Activated CD4-positive, alpha-beta T cell treated with anti-CD3 and anti-CD28 coated beads, Interleukin-2, amount 10 ng/mL, durations not matched to agents 7 days and 5 days (primary cell): ENCODE data around the gene PLK5. TPM values are rescaled to one million over a fixed set of nuclear protein-coding genes. Genes with fewer than 3 reads are reported as not detected.

Source experiments
- CTCF ChIA-PET: fragments of 350-600 bp; sonication (Branson Sonifier 250); formaldehyde crosslinking; loops from one replicate; lab custom pipeline; 2021; ENCODE audit warnings: antibody characterized with exemption; lab: Charles Lee
- POLR2A ChIA-PET: fragments of 350-600 bp; sonication (Branson Sonifier 250); formaldehyde crosslinking; loops from one replicate; lab custom pipeline; 2021; ENCODE audit warnings: antibody characterized with exemption; lab: Charles Lee
- DNase-seq: peaks from one replicate; pipeline ENCODE4 v3.0.0-alpha.2; 2020
- H3K27ac Mint-ChIP-seq: one replicate; pipeline ENCODE4 v1.8.0; 2021; ENCODE audit warnings: mild to moderate bottlenecking, moderate library complexity, mixed read lengths
- H3K27me3 Mint-ChIP-seq: one replicate; pipeline ENCODE4 v1.8.0; 2021; ENCODE audit warnings: mixed read lengths
- H3K36me3 Mint-ChIP-seq: one replicate; pipeline ENCODE4 v1.8.0; 2021; ENCODE audit warnings: low read depth, mixed read lengths
- H3K4me1 Mint-ChIP-seq: one replicate; pipeline ENCODE4 v1.8.0; 2021; ENCODE audit warnings: mixed read lengths
- H3K4me3 Mint-ChIP-seq: one replicate; pipeline ENCODE4 v1.8.0; 2021; ENCODE audit warnings: mild to moderate bottlenecking, moderate library complexity, mixed read lengths
- H3K9me3 Mint-ChIP-seq: one replicate; pipeline ENCODE4 v1.8.0; 2021; ENCODE audit warnings: mixed read lengths
- total RNA-seq, 2 experiments: library from RNA; stranded (reverse); gene quantifications; one replicate each; pipeline ENCODE4 v1.2.3, GENCODE V29; 2021

PLK5 gene
- total RNA-seq, 2 experiments from 2014 or later: not detected

DNA sequence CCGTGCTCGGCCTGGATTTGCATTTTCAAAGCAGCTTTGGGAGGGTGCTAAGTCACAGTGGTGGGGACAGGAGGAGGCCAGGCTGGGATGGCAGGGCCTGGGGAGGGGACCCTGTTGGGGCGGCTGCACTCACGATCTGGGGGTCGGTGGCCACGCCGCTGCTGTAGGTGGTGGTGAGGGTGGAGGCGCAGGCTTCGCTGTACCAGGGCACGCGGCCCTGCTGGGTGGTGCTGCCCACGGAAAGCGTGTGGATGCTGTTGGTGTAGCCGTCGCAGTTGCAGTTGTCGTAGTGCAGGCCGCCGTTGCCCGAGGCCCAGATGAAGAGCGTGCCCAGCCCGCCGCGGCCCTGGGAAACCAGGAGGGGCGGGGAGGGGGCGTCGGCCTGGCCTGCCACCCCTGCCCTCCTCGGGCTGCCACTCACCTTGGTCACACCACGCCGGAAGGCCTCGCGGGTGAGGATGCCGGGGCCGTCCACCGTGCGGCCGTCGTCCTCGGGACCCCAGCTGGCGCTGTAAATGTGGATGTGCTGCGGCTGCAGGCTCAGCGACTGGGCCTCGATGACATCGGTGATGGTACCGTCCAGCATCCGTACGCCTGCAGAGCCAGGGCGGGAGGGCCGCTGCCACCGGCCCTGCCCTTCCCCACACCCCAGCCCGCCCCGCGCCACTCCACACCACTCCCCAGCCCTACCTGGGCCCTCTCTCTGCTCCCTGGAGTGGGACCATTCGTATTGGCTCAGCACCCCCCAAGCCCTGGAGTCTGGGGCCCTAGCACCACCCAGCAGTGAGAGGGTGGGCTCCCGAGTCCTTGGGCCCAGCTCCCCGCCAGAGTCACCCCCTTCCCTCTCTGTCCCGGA lies 36.9 kb upstream of the PLK5 start:
- POLR2A ChIA-PET: no interaction called here
- Mint-ChIP-seq H3K27ac (no peak overlapping the region), H3K4me1 (peaks cover 15% of the 10 kb centered on the region), H3K4me3 (no peak overlapping the region), H3K27me3 (peaks cover 4% of the 10 kb centered on the region), H3K36me3 (no peaks in the 10 kb centered on the region), H3K9me3 (no peaks in the 10 kb centered on the region)
- DNase-seq: no peak
- CTCF ChIA-PET: no interaction called here

DNA sequence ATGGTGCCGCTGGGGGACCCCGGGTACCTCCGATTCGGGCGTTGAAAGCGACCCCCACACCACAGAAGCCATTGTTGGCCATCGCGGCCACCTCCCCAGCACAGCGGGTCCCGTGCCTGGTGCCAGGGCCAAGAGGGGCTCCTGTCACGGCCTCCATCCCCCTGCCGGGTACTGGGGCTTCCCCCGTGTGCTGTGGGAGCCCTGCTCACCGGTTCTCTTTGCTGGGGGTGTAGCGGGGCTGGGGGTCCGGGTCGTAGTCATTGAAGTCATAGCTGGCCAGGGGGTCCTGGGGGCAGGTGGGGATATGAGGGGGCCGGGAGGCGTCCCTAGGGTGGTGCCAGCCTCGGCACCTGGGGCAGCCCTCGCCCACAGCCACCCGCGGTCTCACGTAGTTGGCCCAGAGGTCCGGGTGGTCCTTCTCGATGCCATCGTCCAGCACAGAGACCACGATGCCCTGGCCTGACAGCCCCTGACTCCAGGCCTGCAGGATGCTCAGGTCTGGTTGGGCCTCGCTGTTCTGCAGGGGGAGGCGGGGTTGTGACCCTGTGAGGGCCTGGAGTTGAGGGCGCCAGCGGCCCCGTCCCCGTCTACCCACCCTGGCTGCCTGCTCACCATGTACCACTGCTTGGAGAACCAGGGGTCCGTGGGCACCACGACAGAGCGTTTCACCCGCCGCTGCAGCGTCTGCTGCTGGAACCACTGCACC lies 36.1 kb upstream of the PLK5 start:
- ChIA-PET POLR2A (no interaction called here), CTCF (interaction anchor here (1.3 kb wide), 1 partner anchor 221 kb away, joined by 3 read pairs; no protein-coding TSS in a partner anchor)
- Mint-ChIP-seq H3K36me3 (no peaks in the 10 kb centered on the region), H3K27me3 (peaks cover 10% of the 10 kb centered on the region), H3K4me3 (no peak overlapping the region), H3K27ac (no peak overlapping the region), H3K4me1 (peaks cover 16% of the 10 kb centered on the region), H3K9me3 (no peaks in the 10 kb centered on the region)
- no peak for DNase-seq

DNA sequence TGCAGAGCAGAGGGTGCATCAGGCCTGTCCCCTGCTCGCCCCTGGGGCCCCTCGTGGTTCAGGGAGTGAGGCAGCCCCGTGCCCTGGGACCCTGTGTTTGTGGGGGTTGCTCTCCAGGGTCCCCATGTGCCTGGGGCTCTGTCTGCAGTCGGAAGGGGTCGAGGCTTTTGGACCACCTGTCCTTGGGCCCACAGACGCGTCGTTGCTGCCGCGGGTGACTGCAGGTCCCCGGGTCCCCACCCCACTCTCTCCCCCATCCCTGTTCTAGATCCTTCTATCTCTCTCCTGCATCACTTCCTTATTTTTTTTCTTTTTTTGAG lies 35.6 kb upstream of the PLK5 start:
- no peaks in the 10 kb centered on the region for H3K9me3 Mint-ChIP-seq
- ChIA-PET POLR2A (no interaction called here), CTCF (interaction anchor here (1.3 kb wide), 1 partner anchor 222 kb away, joined by 3 read pairs; no protein-coding TSS in a partner anchor)
- H3K4me3 Mint-ChIP-seq: no peak overlapping the region
- H3K27ac Mint-ChIP-seq: no peak overlapping the region
- H3K4me1 Mint-ChIP-seq: peaks cover 16% of the 10 kb centered on the region
- DNase-seq: no peak
- no peaks in the 10 kb centered on the region for H3K36me3 Mint-ChIP-seq
- peaks cover 15% of the 10 kb centered on the region for H3K27me3 Mint-ChIP-seq

DNA sequence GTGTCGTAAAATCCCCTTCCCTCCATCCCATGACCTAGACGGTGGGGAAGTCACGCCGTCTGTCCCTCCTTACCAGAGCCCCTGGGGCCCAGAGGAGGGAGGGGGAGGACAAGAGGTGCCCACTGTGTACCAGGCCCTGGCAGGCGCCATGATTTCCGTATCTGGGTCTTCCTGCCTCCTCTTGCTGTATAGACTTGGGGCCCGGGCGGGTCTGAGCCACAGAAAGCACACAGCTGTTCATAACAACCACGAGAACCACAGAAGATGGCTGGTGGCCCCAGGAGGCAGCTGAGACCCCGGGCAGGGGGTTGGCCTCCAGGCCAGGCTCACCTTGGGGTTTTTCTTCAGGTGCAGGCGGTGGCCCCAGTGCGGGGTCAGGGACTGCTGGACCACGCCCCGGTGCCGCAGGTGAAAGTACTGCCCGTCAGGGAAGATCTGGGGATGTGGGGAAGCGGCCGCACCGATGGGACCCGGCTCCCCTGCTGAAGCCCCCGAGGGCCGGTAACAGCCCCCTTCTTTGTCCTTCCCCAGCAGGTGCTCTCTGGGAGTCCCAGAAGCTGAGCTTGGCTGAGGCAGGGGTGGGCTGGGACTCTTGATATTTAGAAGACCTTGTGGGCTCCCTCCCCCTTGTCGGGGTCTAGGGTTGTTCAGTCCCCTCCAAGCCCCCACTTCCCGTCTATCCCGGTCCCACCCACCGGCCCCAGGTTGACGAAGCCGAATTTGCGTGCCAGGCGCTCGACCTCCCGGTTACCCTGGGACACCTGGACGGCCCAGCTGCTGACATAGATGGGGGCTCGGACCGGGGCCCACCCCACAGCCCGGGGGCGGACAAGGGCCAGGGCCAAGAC lies 34.2 kb upstream of the PLK5 start:
- ChIA-PET CTCF (interaction anchor here (1.2 to 3.1 kb wide), 2 partner anchors 12 kb away, joined by 4 to 8 read pairs; no protein-coding TSS in a partner anchor), POLR2A (no interaction called here)
- H3K27ac Mint-ChIP-seq: peak overlapping the region; percentile 79
- H3K27me3 Mint-ChIP-seq: peaks cover 15% of the 10 kb centered on the region
- H3K9me3 Mint-ChIP-seq: no peaks in the 10 kb centered on the region
- H3K4me1 Mint-ChIP-seq: peaks cover 16% of the 10 kb centered on the region
- H3K4me3 Mint-ChIP-seq: peak overlapping the region; percentile 65
- H3K36me3 Mint-ChIP-seq: no peaks in the 10 kb centered on the region
- DNase-seq: peak; percentile 38

DNA sequence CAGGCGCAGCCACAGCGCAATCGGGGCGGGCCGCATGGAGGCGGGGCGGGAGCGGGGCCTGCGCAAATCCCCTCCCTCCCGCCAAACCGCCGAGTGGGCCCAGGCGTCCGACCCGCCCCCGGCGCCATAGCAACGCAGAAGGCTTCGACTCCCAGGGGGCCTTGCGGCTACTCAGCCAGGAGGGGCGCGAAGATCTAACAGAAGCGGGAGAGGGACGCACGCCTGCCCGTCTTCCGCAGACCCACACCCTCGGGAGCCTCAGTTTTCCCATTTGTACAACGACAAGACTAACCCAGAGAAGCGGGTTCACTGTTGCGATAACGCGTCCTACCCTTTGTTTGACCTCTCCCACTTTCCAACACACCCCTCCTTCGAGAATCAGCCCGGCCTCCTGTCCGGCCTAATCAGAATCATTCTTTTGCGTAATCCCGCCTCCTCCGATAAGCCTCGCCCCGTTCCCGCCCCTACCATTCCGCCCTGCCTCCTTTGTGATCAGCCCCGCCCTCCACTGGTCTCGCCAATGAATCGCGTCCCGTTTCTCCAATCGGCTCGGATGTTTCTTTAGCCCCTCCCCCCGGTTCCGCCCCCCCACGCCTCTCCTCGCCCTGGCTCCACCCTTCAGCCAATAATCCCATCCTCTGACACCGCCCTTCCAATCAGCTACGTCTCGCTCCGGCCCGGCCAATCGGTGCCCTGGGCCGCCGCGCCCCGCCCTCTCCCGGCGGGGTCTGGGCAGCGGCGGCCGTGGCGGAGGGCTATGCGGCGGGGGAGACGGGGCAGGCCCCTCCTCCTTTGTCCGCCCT lies 33.4 kb upstream of the PLK5 start, which contains the start of gene PCSK4:
PCSK4 (minus strand) TSS at position 40 of the 803 bp plus-strand sequence; CDS start at position 36, 4 bp downstream.
- Mint-ChIP-seq H3K36me3 (no peaks in the 10 kb centered on the region), H3K4me1 (peaks cover 16% of the 10 kb centered on the region), H3K9me3 (no peaks in the 10 kb centered on the region), H3K27me3 (peaks cover 15% of the 10 kb centered on the region), H3K4me3 (peak within 1 kb of the TSS; percentile 84), H3K27ac (peak within 1 kb of the TSS; percentile 85)
- DNase-seq: peak; percentile 97
- CTCF ChIA-PET: interaction anchor here (0.6 to 3.1 kb wide), 5 partner anchors 10 to 175 kb away, joined by 3 to 8 read pairs (median 3); no protein-coding TSS in a partner anchor
- POLR2A ChIA-PET: no interaction called here

DNA sequence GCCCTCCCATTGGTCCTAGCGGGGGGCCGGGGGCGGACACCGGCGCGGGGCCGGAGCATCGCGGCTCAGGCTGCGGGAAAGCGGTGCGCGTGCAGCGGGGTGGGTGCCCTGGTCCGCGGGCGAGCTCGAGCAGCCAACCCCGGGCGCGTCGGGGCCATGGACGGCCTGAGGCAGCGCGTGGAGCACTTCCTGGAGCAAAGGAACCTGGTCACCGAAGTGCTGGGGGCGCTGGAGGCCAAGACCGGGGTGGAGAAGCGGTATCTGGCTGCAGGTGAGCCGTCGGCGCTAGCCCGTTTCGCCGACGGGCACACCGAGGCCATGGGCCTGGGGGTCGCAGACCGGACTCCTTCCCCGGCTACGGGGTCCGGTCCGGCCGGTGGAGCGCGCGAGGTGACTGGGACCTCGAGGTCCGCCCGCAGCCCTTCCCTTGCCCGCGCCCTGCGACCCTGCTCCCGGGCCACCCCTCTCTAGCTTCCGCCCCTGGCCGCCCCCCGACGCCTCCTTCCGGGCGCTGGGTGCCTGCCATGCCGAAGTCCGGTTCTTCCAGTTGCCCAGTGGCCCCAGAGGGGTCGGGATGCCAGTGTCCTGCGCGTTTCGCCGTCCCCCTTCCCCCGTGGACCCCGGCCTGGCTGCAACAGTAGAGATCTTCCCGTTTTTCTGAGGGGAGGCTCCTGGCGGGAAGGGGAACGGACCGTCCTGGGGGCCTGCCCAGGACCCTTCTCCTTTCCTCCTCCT lies 32.6 kb upstream of the PLK5 start, which contains the start of gene REEP6:
REEP6 (plus strand) TSS at position 68 of the 735 bp plus-strand sequence; CDS start at position 157, 89 bp downstream.
- Mint-ChIP-seq H3K4me3 (peak within 1 kb of the TSS; percentile 84), H3K36me3 (no peaks in the 10 kb centered on the region), H3K4me1 (peaks cover 16% of the 10 kb centered on the region), H3K9me3 (no peaks in the 10 kb centered on the region), H3K27me3 (peaks cover 15% of the 10 kb centered on the region), H3K27ac (peak within 1 kb of the TSS; percentile 85)
- CTCF ChIA-PET: interaction anchor here (0.6 to 3.1 kb wide), 5 partner anchors 11 to 175 kb away, joined by 3 to 8 read pairs (median 3); no protein-coding TSS in a partner anchor
- POLR2A ChIA-PET: no interaction called here
- no peak for DNase-seq

DNA sequence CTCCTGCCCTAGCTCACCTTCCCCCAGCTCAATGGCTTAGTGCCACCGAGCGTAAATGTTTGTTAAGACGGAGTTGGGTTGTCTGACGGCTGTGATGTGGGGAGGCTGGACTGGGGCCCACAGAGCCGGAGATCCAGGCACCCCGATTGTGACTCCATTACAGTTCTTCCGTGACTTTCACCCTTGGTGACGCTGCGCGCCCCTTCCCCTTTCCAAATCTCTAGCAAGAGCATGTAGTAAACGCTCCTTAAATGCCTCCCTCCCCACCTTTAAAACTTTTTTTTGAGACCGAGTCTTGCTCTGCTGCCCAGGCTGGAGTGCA lies 32.1 kb upstream of the PLK5 start:
- CTCF ChIA-PET: interaction anchor here (0.6 to 3.1 kb wide), 3 partner anchors 10 to 153 kb away, joined by 3 to 8 read pairs (median 3); no protein-coding TSS in a partner anchor
- Mint-ChIP-seq H3K36me3 (no peaks in the 10 kb centered on the region), H3K27me3 (peaks cover 15% of the 10 kb centered on the region), H3K27ac (peak overlapping the region; percentile 6), H3K9me3 (no peaks in the 10 kb centered on the region), H3K4me1 (peaks cover 16% of the 10 kb centered on the region), H3K4me3 (peak overlapping the region; percentile 66)
- no peak for DNase-seq
- POLR2A ChIA-PET: no interaction called here

DNA sequence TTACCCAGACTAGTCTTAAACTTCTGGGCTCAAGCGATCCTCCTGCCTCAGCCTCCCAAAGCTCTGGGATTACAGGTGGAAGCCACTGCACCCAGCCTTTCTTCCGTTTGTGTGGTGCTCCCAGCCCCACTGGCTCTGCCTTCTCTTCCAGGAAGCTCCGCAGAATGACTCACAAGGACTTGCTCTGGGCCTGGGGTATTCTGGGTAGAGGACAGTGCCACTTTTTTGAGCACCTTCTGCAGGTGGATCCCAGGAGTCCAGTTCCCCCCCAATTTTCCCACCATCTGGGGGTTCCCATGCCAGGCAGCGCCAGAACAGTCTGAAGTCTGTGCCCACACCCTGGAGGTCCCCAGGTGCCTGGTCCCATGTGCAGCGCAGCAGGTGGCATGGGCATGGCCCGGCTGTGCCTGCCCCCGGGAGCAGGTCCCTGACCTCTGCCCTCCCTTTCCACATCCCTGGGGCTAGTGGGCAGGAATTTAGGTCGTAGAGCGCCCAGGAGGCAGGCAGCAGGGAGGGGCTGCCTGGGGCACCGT lies 31.3 kb upstream of the PLK5 start:
- Mint-ChIP-seq H3K36me3 (no peaks in the 10 kb centered on the region), H3K9me3 (no peaks in the 10 kb centered on the region), H3K4me1 (peaks cover 16% of the 10 kb centered on the region), H3K4me3 (no peak overlapping the region), H3K27me3 (peaks cover 15% of the 10 kb centered on the region), H3K27ac (no peak overlapping the region)
- DNase-seq: no peak
- POLR2A ChIA-PET: no interaction called here
- CTCF ChIA-PET: interaction anchor here (0.6 to 3.1 kb wide), 2 partner anchors 9 to 152 kb away, joined by 3 to 8 read pairs; no protein-coding TSS in a partner anchor

DNA sequence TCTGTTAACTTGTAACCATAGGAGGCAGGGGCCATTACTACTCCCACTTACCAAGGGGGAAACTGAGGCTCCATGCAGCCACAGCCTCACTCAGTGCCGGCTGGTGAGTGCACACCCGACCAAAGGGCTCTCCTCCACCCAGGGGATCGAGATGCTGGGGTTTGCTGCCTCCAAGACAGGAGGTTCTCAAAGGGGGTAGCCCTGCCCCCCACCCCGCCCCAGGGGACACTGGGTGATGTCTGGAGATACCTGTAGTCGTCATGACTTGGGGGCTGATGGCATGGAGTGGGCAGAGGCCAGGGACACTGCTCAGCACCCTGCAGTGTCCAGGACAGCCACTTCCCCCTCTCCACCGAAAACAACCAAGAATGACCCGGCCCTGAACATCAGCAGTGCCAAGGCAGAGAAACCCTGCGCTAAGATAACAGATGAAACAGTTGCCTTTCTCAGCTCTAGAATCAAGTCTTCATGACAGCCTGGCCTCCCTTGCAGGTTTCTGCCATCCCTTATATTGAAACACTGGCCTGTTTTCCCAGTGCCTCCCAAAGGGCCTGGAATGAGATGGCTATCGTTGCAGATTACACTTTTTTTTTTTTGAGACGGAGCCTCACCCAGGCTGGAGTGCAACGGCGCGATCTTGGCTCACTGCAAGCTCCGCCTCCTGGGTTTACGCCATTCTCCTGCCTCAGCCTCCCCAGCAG lies 29.6 kb upstream of the PLK5 start:
- DNase-seq: no peak
- Mint-ChIP-seq H3K4me3 (no peak overlapping the region), H3K27me3 (peaks cover 15% of the 10 kb centered on the region), H3K36me3 (no peaks in the 10 kb centered on the region), H3K9me3 (no peaks in the 10 kb centered on the region), H3K4me1 (peaks cover 15% of the 10 kb centered on the region), H3K27ac (no peak overlapping the region)
- ChIA-PET POLR2A (interaction anchor here (0.6 kb wide), 1 partner anchor 51 kb away, joined by 4 read pairs; no protein-coding TSS in a partner anchor), CTCF (interaction anchor here (1.4 kb wide), 1 partner anchor 10 kb away, joined by 3 read pairs; no protein-coding TSS in a partner anchor)

DNA sequence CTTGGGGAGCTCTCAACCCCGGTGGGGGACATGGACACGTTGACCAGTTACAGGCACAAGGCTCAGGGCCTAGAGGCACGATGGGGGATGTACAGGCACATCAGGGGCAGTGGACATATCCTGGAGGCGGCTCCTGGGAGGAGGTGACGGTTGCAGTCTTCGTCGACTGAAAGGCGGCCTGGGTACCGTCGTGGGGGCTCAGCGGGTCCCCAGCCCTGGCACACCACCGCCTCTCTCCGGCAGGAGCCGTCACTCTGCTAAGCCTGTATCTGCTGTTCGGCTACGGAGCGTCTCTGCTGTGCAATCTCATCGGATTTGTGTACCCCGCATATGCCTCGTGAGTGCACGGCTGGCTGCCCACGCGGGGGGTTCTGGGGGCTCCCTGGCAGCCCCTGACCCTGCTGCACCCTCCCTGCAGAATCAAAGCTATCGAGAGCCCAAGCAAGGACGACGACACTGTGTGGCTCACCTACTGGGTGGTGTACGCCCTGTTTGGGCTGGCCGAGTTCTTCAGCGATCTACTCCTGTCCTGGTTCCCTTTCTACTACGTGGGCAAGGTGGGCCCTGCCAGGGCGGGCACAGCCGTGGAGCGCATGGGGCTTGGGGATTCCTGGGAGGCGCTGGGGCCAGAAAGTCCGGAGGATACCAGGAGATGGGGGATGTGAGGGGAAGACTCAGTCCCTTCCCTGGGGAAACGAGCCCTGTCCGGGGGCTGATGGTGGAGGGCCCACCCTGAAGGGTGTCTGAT lies 28.7 kb upstream of the PLK5 start:
- Mint-ChIP-seq H3K27ac (no peak overlapping the region), H3K4me3 (no peak overlapping the region), H3K9me3 (no peaks in the 10 kb centered on the region), H3K27me3 (peaks cover 15% of the 10 kb centered on the region), H3K36me3 (no peaks in the 10 kb centered on the region), H3K4me1 (peaks cover 9% of the 10 kb centered on the region)
- CTCF ChIA-PET: interaction anchor here (1.4 kb wide), 1 partner anchor 9 kb away, joined by 3 read pairs; no protein-coding TSS in a partner anchor
- no peak for DNase-seq
- POLR2A ChIA-PET: interaction anchor here (0.6 kb wide), 1 partner anchor 52 kb away, joined by 4 read pairs; no protein-coding TSS in a partner anchor
